HepG2 (cell line): ENCODE measurements around the gene ING5. TPM values are rescaled to one million over a fixed set of nuclear protein-coding genes. Genes with fewer than 3 reads are reported as not detected.

Experiments
- AHDC1 ChIP-seq: sonication (generic); formaldehyde crosslinking; IDR thresholded peaks from 2 replicates; pipeline ENCODE4 v1.5.1; 2020; ENCODE audit warnings: mild to moderate bottlenecking, missing genetic modification reagents, borderline replicate concordance
- DMAP1 ChIP-seq: IDR thresholded peaks from 2 replicates; pipeline ENCODE4 v1.6.1; 2016
- FOXM1 ChIP-seq: sonication (generic); formaldehyde crosslinking; IDR thresholded peaks from 2 replicates; pipeline ENCODE4 v1.5.0; 2020; ENCODE audit warnings: missing genetic modification reagents
- HMG20B ChIP-seq: conservative IDR thresholded peaks from 2 replicates; pipeline ENCODE4 v1.6.1; 2016; ENCODE audit warnings: missing genetic modification reagents, missing compliant biosample characterization
- JARID2 ChIP-seq: sonication (generic); formaldehyde crosslinking; IDR thresholded peaks from 2 replicates; pipeline ENCODE4 v1.8.1; 2023; ENCODE audit warnings: missing genetic modification reagents, inconsistent platforms; ENCODE audit not compliant: insufficient replicate concordance
- KLF9 ChIP-seq: IDR thresholded peaks from 2 replicates; pipeline ENCODE4 v1.6.1; 2016; ENCODE audit warnings: low read depth
- MAFK ChIP-seq, 2 experiments: IDR thresholded peaks in 1 of 2; conservative IDR thresholded peaks in 1 of 2; 2 replicates each; pipeline ENCODE4 v1.6.1; 2011; ENCODE audit warnings: improper control_type of control experiment in 2 of 2, low read length in 2 of 2
- MTF2 ChIP-seq: sonication (generic); formaldehyde crosslinking; IDR thresholded peaks from 2 replicates; pipeline ENCODE4 v1.5.0; 2020; ENCODE audit warnings: missing genetic modification reagents, borderline replicate concordance
- NR3C1 ChIP-seq: sonication (generic); formaldehyde crosslinking; IDR thresholded peaks from 2 replicates; pipeline ENCODE4 v1.4.0; 2020; ENCODE audit warnings: missing genetic modification reagents
- RXRA ChIP-seq: sonication (generic); formaldehyde crosslinking; IDR thresholded peaks from 2 replicates; pipeline ENCODE4 v1.5.1; 2020; ENCODE audit warnings: missing genetic modification reagents
- SMAD9 ChIP-seq: sonication (generic); formaldehyde crosslinking; IDR thresholded peaks from 2 replicates; pipeline ENCODE4 v1.5.1; 2020; ENCODE audit warnings: mild to moderate bottlenecking, missing genetic modification reagents
- ZNF136 ChIP-seq: sonication (generic); formaldehyde crosslinking; IDR thresholded peaks from 2 replicates; pipeline ENCODE4 v1.8.1; 2022; ENCODE audit warnings: low read depth, mild to moderate bottlenecking, moderate library complexity, missing genetic modification reagents
- ZNF225 ChIP-seq: sonication (generic); formaldehyde crosslinking; IDR thresholded peaks from 2 replicates; pipeline ENCODE4 v1.4.0; 2020; ENCODE audit warnings: mild to moderate bottlenecking, missing genetic modification reagents
- ZNF333 ChIP-seq: sonication (generic); formaldehyde crosslinking; IDR thresholded peaks from 2 replicates; pipeline ENCODE4 v1.4.0; 2020; ENCODE audit warnings: mild to moderate bottlenecking, missing genetic modification reagents, borderline replicate concordance
- ZNF367 ChIP-seq: sonication (generic); formaldehyde crosslinking; IDR thresholded peaks from 2 replicates; pipeline ENCODE4 v1.4.0; 2020; ENCODE audit warnings: missing genetic modification reagents, borderline replicate concordance
- ZNF383 ChIP-seq: sonication (generic); formaldehyde crosslinking; IDR thresholded peaks from 2 replicates; pipeline ENCODE4 v1.4.0; 2020; ENCODE audit warnings: missing genetic modification reagents, mild to moderate bottlenecking, borderline replicate concordance
- ZNF598 ChIP-seq: sonication (generic); formaldehyde crosslinking; IDR thresholded peaks from 2 replicates; pipeline ENCODE4 v1.5.1; 2020; ENCODE audit warnings: mild to moderate bottlenecking, missing genetic modification reagents, borderline replicate concordance
- ZNF737 ChIP-seq: sonication (generic); formaldehyde crosslinking; IDR thresholded peaks from 2 replicates; pipeline ENCODE4 v1.5.0; 2020; ENCODE audit warnings: missing genetic modification reagents, mild to moderate bottlenecking, borderline replicate concordance
- ZNF782 ChIP-seq: sonication (generic); formaldehyde crosslinking; IDR thresholded peaks from 2 replicates; pipeline ENCODE4 v1.4.0; 2020; ENCODE audit warnings: missing genetic modification reagents, mild to moderate bottlenecking, borderline replicate concordance
- polyA plus RNA-seq, 8 experiments: library from polyadenylated mRNA; depleted of rRNA in 3 of 8; stranded (reverse) in 7 of 8; unstranded in 1 of 8; fragments of >200 nt; fragmentation: Illumina TruSeq in 4 of 8; extraction: Trizol in 4 of 8; gene quantifications; 2 replicates each; pipeline versions ENCODE4 v1.2.1 to v1.2.3, GENCODE V29; 2011 to 2016; ENCODE audit warnings: low read depth in 4 of 8, missing spikeins in 1 of 8, mixed read lengths in 1 of 8; ENCODE audit not compliant: insufficient read depth in 1 of 8
- total RNA-seq, 5 experiments: library from RNA; depleted of rRNA; stranded (reverse); fragments of >200 nt; fragmentation: Illumina TruSeq; extraction: Trizol; gene quantifications; 2 replicates each; pipeline ENCODE4 v1.2.3, GENCODE V29; 2016; ENCODE audit warnings: low read depth in 1 of 5
- TF ChIP-seq, protein P1 (sequence below): sonication (generic); formaldehyde crosslinking; IDR thresholded peaks from 2 replicates; pipeline ENCODE4 v1.8.0; 2022; ENCODE audit warnings: missing genetic modification reagents, mild to moderate bottlenecking, borderline replicate concordance
- TF ChIP-seq, protein P2 (sequence below): sonication (generic); formaldehyde crosslinking; IDR thresholded peaks from 2 replicates; pipeline ENCODE4 v1.8.0; 2022; ENCODE audit warnings: missing genetic modification reagents, mild to moderate bottlenecking, moderate library complexity, borderline replicate concordance
- TF ChIP-seq, protein P3 (sequence below): sonication (generic); formaldehyde crosslinking; IDR thresholded peaks from 2 replicates; pipeline ENCODE4 v1.4.0; 2020; ENCODE audit warnings: missing genetic modification reagents, low read depth, mild to moderate bottlenecking, borderline replicate concordance

Gene ING5
- total and polyA plus RNA-seq, 2 of the 13 experiments (the other 11 are each of a cell fraction or from before 2014, with no cell fraction given) = 61.9 to 71.9 TPM

DNA sequence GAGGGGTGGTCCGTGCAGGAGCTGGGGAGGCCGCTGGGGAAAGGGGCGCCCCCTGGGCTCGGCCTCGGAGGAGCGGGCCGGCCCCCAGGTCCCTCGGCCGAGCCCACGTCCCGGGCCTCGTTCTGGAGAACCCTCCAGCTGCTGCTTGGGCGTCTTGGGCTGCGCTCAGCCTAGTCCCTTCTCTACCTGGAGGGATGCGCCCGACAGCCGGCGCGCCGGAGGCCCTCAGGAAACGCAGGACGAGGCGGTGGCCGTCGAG lies 32.3 kb downstream of the ING5 start (continued):
- TF ChIP-seq AHDC1 (CRISPR knock-in tag) (no peak), ZNF136 (no peak), ZNF383 (CRISPR knock-in tag) (no peak; the same call in 1 of the 2 replicates), ZNF225 (no peak), FOXM1 (CRISPR knock-in tag) (no peak), ZNF782 (CRISPR knock-in tag) (no peak), ZNF367 (CRISPR knock-in tag) (no peak), ZNF598 (CRISPR knock-in tag) (no peak; the same call in 1 of the 2 replicates), MAFK (conservative IDR thresholded peaks at IDR 0.05 in 1 of 2, IDR thresholded peaks at IDR 0.05 in 1 of 2; ENCODE audit: low read length in 2 of 2) (no peak), RXRA (0 out of 2 replicates have a peak, but pooled peaks have one; percentile 37), ZNF333 (0 out of 2 replicates have a peak, but pooled peaks have one; percentile 13), JARID2 (CRISPR knock-in tag) (no peak), NR3C1 (CRISPR knock-in tag) (no peak), MTF2 (CRISPR knock-in tag) (0 out of 2 replicates have a peak, but pooled peaks have one; percentile 28), HMG20B (CRISPR knock-in tag) (no peak), DMAP1 (no peak), KLF9 (no peak), ZNF737 (CRISPR knock-in tag) (no peak), SMAD9 (CRISPR knock-in tag) (no peak)
- TF ChIP-seq, protein P1, sequence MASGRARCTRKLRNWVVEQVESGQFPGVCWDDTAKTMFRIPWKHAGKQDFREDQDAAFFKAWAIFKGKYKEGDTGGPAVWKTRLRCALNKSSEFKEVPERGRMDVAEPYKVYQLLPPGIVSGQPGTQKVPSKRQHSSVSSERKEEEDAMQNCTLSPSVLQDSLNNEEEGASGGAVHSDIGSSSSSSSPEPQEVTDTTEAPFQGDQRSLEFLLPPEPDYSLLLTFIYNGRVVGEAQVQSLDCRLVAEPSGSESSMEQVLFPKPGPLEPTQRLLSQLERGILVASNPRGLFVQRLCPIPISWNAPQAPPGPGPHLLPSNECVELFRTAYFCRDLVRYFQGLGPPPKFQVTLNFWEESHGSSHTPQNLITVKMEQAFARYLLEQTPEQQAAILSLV (CRISPR knock-in tag) = peak; percentile 40; the same call in 1 of the 2 replicates
- TF ChIP-seq, protein P2, sequence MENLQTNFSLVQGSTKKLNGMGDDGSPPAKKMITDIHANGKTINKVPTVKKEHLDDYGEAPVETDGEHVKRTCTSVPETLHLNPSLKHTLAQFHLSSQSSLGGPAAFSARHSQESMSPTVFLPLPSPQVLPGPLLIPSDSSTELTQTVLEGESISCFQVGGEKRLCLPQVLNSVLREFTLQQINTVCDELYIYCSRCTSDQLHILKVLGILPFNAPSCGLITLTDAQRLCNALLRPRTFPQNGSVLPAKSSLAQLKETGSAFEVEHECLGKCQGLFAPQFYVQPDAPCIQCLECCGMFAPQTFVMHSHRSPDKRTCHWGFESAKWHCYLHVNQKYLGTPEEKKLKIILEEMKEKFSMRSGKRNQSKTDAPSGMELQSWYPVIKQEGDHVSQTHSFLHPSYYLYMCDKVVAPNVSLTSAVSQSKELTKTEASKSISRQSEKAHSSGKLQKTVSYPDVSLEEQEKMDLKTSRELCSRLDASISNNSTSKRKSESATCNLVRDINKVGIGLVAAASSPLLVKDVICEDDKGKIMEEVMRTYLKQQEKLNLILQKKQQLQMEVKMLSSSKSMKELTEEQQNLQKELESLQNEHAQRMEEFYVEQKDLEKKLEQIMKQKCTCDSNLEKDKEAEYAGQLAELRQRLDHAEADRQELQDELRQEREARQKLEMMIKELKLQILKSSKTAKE (CRISPR knock-in tag) = no peak; the same call in 1 of the 2 replicates
- TF ChIP-seq, protein P3, sequence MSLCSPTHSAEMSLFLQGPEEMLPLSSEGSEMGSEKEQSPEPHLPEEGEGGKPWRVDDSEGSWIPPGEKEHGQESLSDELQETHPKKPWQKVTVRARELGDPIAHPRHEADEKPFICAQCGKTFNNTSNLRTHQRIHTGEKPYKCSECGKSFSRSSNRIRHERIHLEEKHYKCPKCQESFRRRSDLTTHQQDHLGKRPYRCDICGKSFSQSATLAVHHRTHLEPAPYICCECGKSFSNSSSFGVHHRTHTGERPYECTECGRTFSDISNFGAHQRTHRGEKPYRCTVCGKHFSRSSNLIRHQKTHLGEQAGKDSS (CRISPR knock-in tag) = no peak
